GM19324 (cell line): Measurements from ENCODE around the gene THAP2.
"Not testable (repeated sequence)": the region's sequence is repeated elsewhere in the genome, so short reads cannot be mapped to it uniquely, and the experiment has no call there.

Experiments used
- ATAC-seq: cut with Tn5 transposase; IDR thresholded peaks from one replicate; pipeline ENCODE4 v1.9.1; 2021; ENCODE audit warnings: mild to moderate bottlenecking, moderate library complexity; ENCODE audit not compliant: unreplicated experiment, low FRiP score

Gene THAP2

GRCh38 chr12:71695782-71696181 lies 31.7 kb downstream of the THAP2 start:
- no peak for ATAC-seq

- ATAC-seq: not testable (repeated sequence)
Observed at GRCh38 chr12:71702181-71702580, 38.1 kb downstream of the THAP2 start.

DNA sequence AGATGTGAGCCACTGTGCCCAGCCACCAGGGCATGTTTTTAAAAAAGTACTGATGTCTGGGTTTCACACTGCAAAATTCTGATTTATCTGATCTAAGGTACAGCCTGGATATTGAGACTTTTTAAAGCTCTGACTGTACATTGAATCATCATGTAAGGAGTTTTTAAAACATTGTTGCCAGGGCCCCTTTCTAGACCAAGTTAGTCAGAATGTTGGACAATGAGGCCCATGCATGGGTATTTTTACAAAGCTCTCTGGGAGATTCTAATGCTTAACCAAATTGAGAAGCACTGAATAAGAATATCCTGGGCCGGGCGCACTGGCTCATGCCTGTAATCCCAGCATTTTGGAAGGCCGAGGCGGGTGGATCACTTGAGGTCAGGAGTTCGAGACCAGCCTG lies 38.5 kb downstream of the THAP2 start:
- no peak for ATAC-seq

- ATAC-seq: no peak
Observed at GRCh38 chr12:71703206-71703605, 39.1 kb downstream of the THAP2 start.

- no peak for ATAC-seq
Observed at GRCh38 chr12:71704920-71705319, 40.8 kb downstream of the THAP2 start.

DNA sequence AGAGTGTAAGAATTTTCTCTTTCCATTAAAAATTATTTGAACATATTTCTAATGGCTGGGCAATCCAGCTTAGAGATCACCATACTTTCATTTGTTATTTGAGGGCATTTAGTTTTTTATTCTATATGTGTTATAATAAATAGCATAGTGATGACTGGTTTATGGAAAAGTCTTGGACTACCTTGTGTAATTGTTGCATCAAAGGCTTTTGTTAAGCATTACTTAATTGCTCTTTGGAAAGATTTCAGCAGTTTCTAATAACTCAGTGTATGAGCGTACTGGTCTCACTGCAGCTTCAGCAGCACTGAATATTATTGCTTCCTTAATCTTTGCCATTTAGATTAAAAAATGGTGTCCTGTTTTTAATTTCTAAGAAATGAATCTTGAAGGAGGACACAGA lies 44.6 kb downstream of the THAP2 start:
- no peak for ATAC-seq

GRCh38 chr12:71710276-71711125 lies 46.4 kb downstream of the THAP2 start:
- no peak for ATAC-seq

- no peak for ATAC-seq
Observed at GRCh38 chr12:71718611-71719010, 54.5 kb downstream of the THAP2 start.

GRCh38 chr12:71719647-71720370 lies 55.7 kb downstream of the THAP2 start:
- ATAC-seq: no peak

- ATAC-seq: no peak
Observed at GRCh38 chr12:71721783-71722505, 57.8 kb downstream of the THAP2 start.

DNA sequence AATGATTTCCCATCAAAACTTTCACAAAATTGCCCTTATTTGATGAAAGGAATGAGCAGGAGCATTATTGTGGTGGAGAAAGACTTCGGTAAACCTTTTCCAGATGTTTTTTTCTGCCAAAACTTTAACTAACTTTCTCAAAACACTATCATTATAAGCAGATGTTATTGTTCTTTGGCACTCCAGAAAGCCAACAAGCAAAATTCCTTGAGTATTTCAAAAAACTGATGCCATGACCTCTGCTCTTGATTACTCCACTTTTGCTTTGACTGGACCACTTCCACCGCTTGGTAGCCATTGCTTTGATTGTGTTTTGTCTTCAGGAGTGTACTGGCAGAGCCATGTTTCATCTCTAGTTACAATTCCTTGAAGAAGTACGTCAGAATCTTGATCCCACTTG lies 60.9 kb downstream of the THAP2 start:
- ATAC-seq: no peak

GRCh38 chr12:71726548-71726947 lies 62.4 kb downstream of the THAP2 start:
- ATAC-seq: no peak

DNA sequence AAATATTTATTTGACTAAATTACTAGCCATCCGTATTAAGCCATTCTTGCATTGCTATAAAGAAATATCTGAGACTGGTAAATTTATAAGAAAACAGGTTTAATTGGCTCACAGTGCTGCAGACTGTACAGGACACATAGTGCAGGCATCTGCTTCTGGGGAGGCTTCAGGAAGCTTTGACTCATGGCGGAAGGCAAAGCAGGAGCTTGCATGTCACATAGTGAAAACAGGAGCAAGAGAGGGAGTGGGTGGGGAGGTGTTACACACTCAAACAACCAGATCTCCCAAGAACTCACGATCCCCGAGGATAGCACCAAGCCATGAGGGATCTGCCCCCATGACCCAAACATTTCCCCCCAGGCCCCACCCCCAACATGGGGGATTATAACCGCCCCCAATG lies 63.9 kb downstream of the THAP2 start:
- no peak for ATAC-seq
